ENCODE measurements around the gene IFI27L2.
"Not testable (repeated sequence)": the region's sequence is repeated elsewhere in the genome, so short reads cannot be mapped to it uniquely, and the experiment has no call there.

The IFI27L2 gene

GRCh38 chr14:94164685-94165431 lies 35.5 kb upstream of the IFI27L2 start:
- Mint-ChIP-seq H3K27me3 (peaks cover 0 to 16% of the 10 kb centered on the region in 2 donors), H3K27ac (no peak overlapping the region), H3K9me3 (no peaks in the 10 kb centered on the region), H3K4me1 (ENCODE audit: low read depth in 2 of 2) (peaks cover 5 to 9% of the 10 kb centered on the region in 2 donors), H3K4me3 (no peak overlapping the region), H3K36me3 (ENCODE audit: insufficient read depth) (no peaks in the 10 kb centered on the region)
- DNase-seq (no peak), ATAC-seq (replicated peaks) (no peak)

GRCh38 chr14:94163796-94164195 lies 34.4 kb upstream of the IFI27L2 start:
- no peak overlapping the region for H3K4me3 Mint-ChIP-seq
- peaks cover 8 to 9% of the 10 kb centered on the region in 2 donors for H3K4me1 Mint-ChIP-seq (ENCODE audit: low read depth in 2 of 2)
- DNase-seq (no peak), ATAC-seq (replicated peaks) (no peak)
- H3K36me3 Mint-ChIP-seq (ENCODE audit: insufficient read depth) = no peaks in the 10 kb centered on the region
- H3K9me3 Mint-ChIP-seq = no peaks in the 10 kb centered on the region
- no peak overlapping the region for H3K27ac Mint-ChIP-seq
- H3K27me3 Mint-ChIP-seq = peaks cover 0 to 16% of the 10 kb centered on the region in 2 donors

GRCh38 chr14:94162466-94162865 lies 33.1 kb upstream of the IFI27L2 start:
- Mint-ChIP-seq H3K36me3 (ENCODE audit: insufficient read depth) (no peaks in the 10 kb centered on the region), H3K4me1 (ENCODE audit: low read depth in 2 of 2) (peaks cover 16 to 21% of the 10 kb centered on the region in 2 donors), H3K4me3 (no peak overlapping the region), H3K27me3 (peaks cover 0 to 16% of the 10 kb centered on the region in 2 donors), H3K9me3 (no peaks in the 10 kb centered on the region), H3K27ac (peak overlapping the region in 1 of 2 donors; percentile 17)
- DNase-seq (no peak), ATAC-seq (replicated peaks) (no peak)

- Mint-ChIP-seq H3K4me1 (ENCODE audit: low read depth in 2 of 2) (peaks cover 16 to 21% of the 10 kb centered on the region in 2 donors), H3K27ac (peak overlapping the region in 1 of 2 donors; percentile 17), H3K4me3 (no peak overlapping the region), H3K9me3 (no peaks in the 10 kb centered on the region), H3K36me3 (ENCODE audit: insufficient read depth) (no peaks in the 10 kb centered on the region), H3K27me3 (peaks cover 0 to 16% of the 10 kb centered on the region in 2 donors)
- no peak for ATAC-seq (replicated peaks)
- no peak for DNase-seq
These were observed 32.6 kb upstream of the IFI27L2 start for GRCh38 chr14:94161981-94162380.

- Mint-ChIP-seq H3K4me3 (no peak overlapping the region), H3K27ac (peak overlapping the region in 1 of 2 donors; percentile 59), H3K27me3 (peaks cover 0 to 16% of the 10 kb centered on the region in 2 donors), H3K9me3 (no peaks in the 10 kb centered on the region), H3K36me3 (ENCODE audit: insufficient read depth) (no peaks in the 10 kb centered on the region), H3K4me1 (ENCODE audit: low read depth in 2 of 2) (peaks cover 16 to 21% of the 10 kb centered on the region in 2 donors)
- ATAC-seq (replicated peaks) (no peak), DNase-seq (no peak)
These were observed 31.7 kb upstream of the IFI27L2 start for GRCh38 chr14:94161058-94161457.

- Mint-ChIP-seq H3K9me3 (no peaks in the 10 kb centered on the region), H3K4me1 (ENCODE audit: low read depth in 2 of 2) (peaks cover 16 to 21% of the 10 kb centered on the region in 2 donors), H3K36me3 (ENCODE audit: insufficient read depth) (no peaks in the 10 kb centered on the region), H3K4me3 (peak overlapping the region; percentile 20 to 44), H3K27ac (no peak overlapping the region), H3K27me3 (peaks cover 8 to 23% of the 10 kb centered on the region in 2 donors)
- DNase-seq (peak; percentile 10 to 21 (median 11)), ATAC-seq (replicated peaks) (peak; percentile 92)
These were observed 29.0 kb upstream of the IFI27L2 start for GRCh38 chr14:94158239-94158883.

GRCh38 chr14:94157197-94157596 lies 27.8 kb upstream of the IFI27L2 start:
- no peak overlapping the region for H3K4me3 Mint-ChIP-seq

GRCh38 chr14:94156143-94156542 lies 26.7 kb upstream of the IFI27L2 start:
- H3K9me3 Mint-ChIP-seq; DNase-seq; H3K4me3 Mint-ChIP-seq; H3K27ac Mint-ChIP-seq; H3K36me3 Mint-ChIP-seq (ENCODE audit: insufficient read depth); ATAC-seq (replicated peaks): not testable (repeated sequence)
- Mint-ChIP-seq H3K27me3 (peaks cover 23 to 45% of the 10 kb centered on the region in 2 donors), H3K4me1 (ENCODE audit: low read depth in 2 of 2) (peaks cover 7 to 17% of the 10 kb centered on the region in 2 donors)

More at GRCh38 chr14:94157197-94157596, 27.8 kb upstream of the IFI27L2 start:
- no peak overlapping the region for H3K27ac Mint-ChIP-seq
- no peaks in the 10 kb centered on the region for H3K9me3 Mint-ChIP-seq
- H3K36me3 Mint-ChIP-seq (ENCODE audit: insufficient read depth) = no peaks in the 10 kb centered on the region
- ATAC-seq (replicated peaks) (no peak), DNase-seq (no peak)
- H3K4me1 Mint-ChIP-seq (ENCODE audit: low read depth in 2 of 2) = peaks cover 16 to 21% of the 10 kb centered on the region in 2 donors
- H3K27me3 Mint-ChIP-seq = peaks cover 18 to 34% of the 10 kb centered on the region in 2 donors

GRCh38 chr14:94153750-94154342 lies 24.4 kb upstream of the IFI27L2 start:
- DNase-seq (no peak), ATAC-seq (replicated peaks) (no peak)
- H3K4me1 Mint-ChIP-seq (ENCODE audit: low read depth in 2 of 2) = peaks cover 7 to 13% of the 10 kb centered on the region in 2 donors
- no peaks in the 10 kb centered on the region for H3K9me3 Mint-ChIP-seq
- H3K36me3 Mint-ChIP-seq (ENCODE audit: insufficient read depth) = no peaks in the 10 kb centered on the region
- H3K4me3 Mint-ChIP-seq = no peak overlapping the region
- H3K27me3 Mint-ChIP-seq = peaks cover 27 to 59% of the 10 kb centered on the region in 2 donors
- no peak overlapping the region for H3K27ac Mint-ChIP-seq

- H3K27ac Mint-ChIP-seq = no peak overlapping the region
- ATAC-seq (replicated peaks) (no peak), DNase-seq (no peak)
- H3K27me3 Mint-ChIP-seq = peaks cover 27 to 59% of the 10 kb centered on the region in 2 donors
- H3K4me3 Mint-ChIP-seq = no peak overlapping the region
- H3K9me3 Mint-ChIP-seq = no peaks in the 10 kb centered on the region
- no peaks in the 10 kb centered on the region for H3K36me3 Mint-ChIP-seq (ENCODE audit: insufficient read depth)
- H3K4me1 Mint-ChIP-seq (ENCODE audit: low read depth in 2 of 2) = peaks cover 0 to 2% of the 10 kb centered on the region in 2 donors
These were observed 23.3 kb upstream of the IFI27L2 start for GRCh38 chr14:94152676-94153075.

GRCh38 chr14:94145902-94146527 lies 16.6 kb upstream of the IFI27L2 start:
- Mint-ChIP-seq H3K9me3 (no peaks in the 10 kb centered on the region), H3K27ac (peak overlapping the region in 1 of 2 donors; percentile 16), H3K36me3 (ENCODE audit: insufficient read depth) (no peaks in the 10 kb centered on the region), H3K27me3 (peaks cover 3 to 13% of the 10 kb centered on the region in 2 donors), H3K4me1 (ENCODE audit: low read depth in 2 of 2) (peaks cover 13 to 15% of the 10 kb centered on the region in 2 donors), H3K4me3 (peak overlapping the region in 1 of 2 donors; percentile 15)
- DNase-seq (no peak), ATAC-seq (replicated peaks) (no peak)

- Mint-ChIP-seq H3K36me3 (ENCODE audit: insufficient read depth) (no peaks in the 10 kb centered on the region), H3K4me1 (ENCODE audit: low read depth in 2 of 2) (peaks cover 13 to 15% of the 10 kb centered on the region in 2 donors), H3K4me3 (no peak overlapping the region), H3K9me3 (no peaks in the 10 kb centered on the region), H3K27ac (no peak overlapping the region), H3K27me3 (peaks cover 0 to under 1% of the 10 kb centered on the region in 2 donors)
- ATAC-seq (replicated peaks) (no peak), DNase-seq (no peak)
These were observed 15.4 kb upstream of the IFI27L2 start for GRCh38 chr14:94144765-94145164.

GRCh38 chr14:94143711-94144110 lies 14.3 kb upstream of the IFI27L2 start:
- Mint-ChIP-seq H3K27me3 (peaks cover 4 to 5% of the 10 kb centered on the region in 2 donors), H3K9me3 (no peaks in the 10 kb centered on the region), H3K4me1 (ENCODE audit: low read depth in 2 of 2) (peaks cover 13 to 15% of the 10 kb centered on the region in 2 donors), H3K4me3 (no peak overlapping the region), H3K36me3 (ENCODE audit: insufficient read depth) (no peaks in the 10 kb centered on the region), H3K27ac (no peak overlapping the region)
- no peak for ATAC-seq (replicated peaks)
- DNase-seq = no peak

Data from effector memory CD8-positive, alpha-beta T cell (primary cell).